Brain pericyte (primary cell): Measurements from ENCODE around the gene SYTL2.
"Not testable (repeated sequence)": the region's sequence is repeated elsewhere in the genome, so short reads cannot be mapped to it uniquely, and the experiment has no call there.

Source experiments
- DNase-seq: peaks from one replicate; pipeline ENCODE4 v3.0.0-alpha.2; 2012; ENCODE audit warnings: low read depth, low spot score

The SYTL2 gene

GRCh38 chr11:85791409-85791990, 19.4 kb downstream of the SYTL2 start:
- DNase-seq = no peak

- no peak for DNase-seq
Measured at GRCh38 chr11:85787809-85788760, 22.9 kb downstream of the SYTL2 start.

- DNase-seq = no peak
Measured at GRCh38 chr11:85787168-85787567, 23.8 kb downstream of the SYTL2 start.

- DNase-seq = no peak
Measured at GRCh38 chr11:85784480-85785265, 26.3 kb downstream of the SYTL2 start.

- DNase-seq = no peak
Measured at GRCh38 chr11:85783758-85784157, 27.2 kb downstream of the SYTL2 start.

GRCh38 chr11:85780780-85781517, 30.0 kb downstream of the SYTL2 start:
- DNase-seq = not testable (repeated sequence)

GRCh38 chr11:85779956-85780640, 30.8 kb downstream of the SYTL2 start:
- DNase-seq = no peak

GRCh38 chr11:85777603-85777972, 33.4 kb downstream of the SYTL2 start:
- not testable (repeated sequence) for DNase-seq

- DNase-seq = no peak
Measured at GRCh38 chr11:85776951-85777602, 33.9 kb downstream of the SYTL2 start.

GRCh38 chr11:85774256-85775101, 36.5 kb downstream of the SYTL2 start:
- no peak for DNase-seq

GRCh38 chr11:85772695-85773094, 38.2 kb downstream of the SYTL2 start:
- no peak for DNase-seq

- no peak for DNase-seq
Measured at GRCh38 chr11:85771568-85771967, 39.4 kb downstream of the SYTL2 start.

- DNase-seq = no peak
Measured at GRCh38 chr11:85769771-85770170, 41.2 kb downstream of the SYTL2 start.

GRCh38 chr11:85768473-85769146, 42.3 kb downstream of the SYTL2 start:
- no peak for DNase-seq

- DNase-seq = no peak
Measured at GRCh38 chr11:85767246-85767945, 43.5 kb downstream of the SYTL2 start.

- no peak for DNase-seq
Measured at GRCh38 chr11:85766721-85767161, 44.2 kb downstream of the SYTL2 start.

GRCh38 chr11:85764796-85765195, 46.1 kb downstream of the SYTL2 start:
- no peak for DNase-seq

- DNase-seq = no peak
Measured at GRCh38 chr11:85762226-85762625, 48.7 kb downstream of the SYTL2 start.
